ENCODE data around the gene HEATR5B.

DNA sequence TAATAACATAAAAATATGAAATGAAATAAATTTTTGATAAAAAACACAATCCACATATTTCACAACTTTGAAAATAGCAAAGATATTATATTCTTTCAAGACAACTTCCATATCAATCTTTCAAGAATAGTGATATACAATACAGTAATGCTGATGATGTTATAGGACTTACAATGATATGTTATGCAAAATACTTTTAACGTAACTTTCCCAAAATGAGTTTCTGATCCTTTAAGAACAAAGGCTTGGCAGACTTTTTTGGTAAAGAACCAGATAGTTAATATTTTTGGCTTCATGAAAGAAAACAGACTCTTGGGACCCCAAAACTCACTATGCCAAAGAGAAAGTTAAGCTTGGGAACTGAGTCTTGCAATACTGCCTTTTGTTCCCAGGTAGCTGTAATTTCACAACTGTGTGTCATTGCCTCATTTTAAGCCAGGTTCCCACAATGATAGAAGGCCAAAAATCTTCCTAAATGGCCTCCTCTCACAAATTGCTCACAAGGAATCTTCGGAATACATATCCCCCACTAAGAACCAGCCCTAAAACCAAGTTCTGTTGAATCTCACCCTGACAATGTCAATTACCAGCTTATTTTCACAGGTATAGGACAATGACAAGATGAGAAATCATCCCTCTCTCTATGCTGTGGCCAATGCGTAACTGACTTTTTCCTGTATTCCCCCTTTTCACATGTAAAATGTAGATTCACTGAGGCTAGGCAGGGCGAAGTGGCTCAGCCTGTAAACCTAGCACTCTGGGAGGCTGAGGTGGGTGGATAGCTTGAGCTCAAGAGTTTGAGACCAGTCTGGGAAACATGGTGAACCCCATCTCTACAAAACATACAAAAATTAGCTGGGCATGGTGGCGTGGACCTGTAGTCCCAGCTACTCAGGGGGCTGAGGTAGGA lies 63.0 kb downstream of the HEATR5B start:
- no peak for TF ChIP-seq EZH2 (IDR thresholded peaks at IDR 0.05)
- TF ChIP-seq POLR2AphosphoS5 (IDR thresholded peaks at IDR 0.05; ENCODE audit: borderline replicate concordance, low read depth, low read length) = no peak
- TF ChIP-seq FOXP2 (optimal IDR thresholded peaks at IDR 0.05; ENCODE audit: control extremely low read depth, extremely low read length, insufficient read depth) = no peak

Measured in SK-N-MC (cell line).